Thoracic aorta (tissue), 2 donors: ENCODE data around the gene TXNRD2. TPM values are rescaled to one million over a fixed set of nuclear protein-coding genes. Genes with fewer than 3 reads are reported as not detected.

Experiments used
- ATAC-seq: fragments of 150-250 bp; one replicate; pipeline ENCODE4 v1.8.0; 2017; ENCODE audit warnings: low read depth; ENCODE audit not compliant: insufficient number of reproducible peaks, low FRiP score
- DNase-seq: peaks from one replicate; pipeline ENCODE4 v3.0.0-alpha.2; 2020; ENCODE audit warnings: low spot score
- H3K27ac ChIP-seq, 2 donors: fragments of 200-600 bp; sonication (generic); 1 replicate in 1 of 2; 2 replicates in 1 of 2; pipeline ENCODE4 v1.5.1; 2016; ENCODE audit warnings: mild to moderate bottlenecking in 2 of 2, moderate library complexity in 2 of 2
- H3K27me3 ChIP-seq: fragments of 200-600 bp; sonication (generic); replicated peaks from 2 replicates; pipeline ENCODE4 v1.6.0; 2016; ENCODE audit warnings: mild to moderate bottlenecking; ENCODE audit not compliant: insufficient read depth
- H3K36me3 ChIP-seq: fragments of 200-600 bp; sonication (generic); one replicate; pipeline ENCODE4 v1.5.1; 2016
- H3K4me1 ChIP-seq, 2 donors: fragments of 200-600 bp; sonication (generic); 1 replicate in 1 of 2; 2 replicates in 1 of 2; pipeline versions ENCODE4 v1.5.1 to v1.6.0; 2016; ENCODE audit warnings: low read depth in 2 of 2, mild to moderate bottlenecking in 1 of 2; ENCODE audit not compliant: control insufficient read depth in 1 of 2
- H3K4me3 ChIP-seq: fragments of 200-600 bp; sonication (generic); 2 replicates; pipeline ENCODE4 v1.5.1; 2016; ENCODE audit warnings: mild to moderate bottlenecking
- H3K9me3 ChIP-seq: fragments of 200-600 bp; sonication (generic); 2 replicates; pipeline ENCODE4 v1.5.1; 2016
- total RNA-seq, 2 donors: library from RNA; depleted of rRNA; stranded (reverse); fragments of >200 nt; gene quantifications; one replicate each; pipeline versions ENCODE4 v1.1.0 to v1.2.3, GENCODE V29; 2016
- TF ChIP-seq, protein P1 (sequence below): fragments of 200-600 bp; sonication (generic); IDR thresholded peaks from one replicate; pipeline ENCODE4 v1.5.1; 2019; ENCODE audit warnings: antibody characterized with exemption

TXNRD2 gene
- total RNA-seq, 2 donors from 2014 or later = 27.4 to 37.6 TPM

- TF ChIP-seq, protein P1, sequence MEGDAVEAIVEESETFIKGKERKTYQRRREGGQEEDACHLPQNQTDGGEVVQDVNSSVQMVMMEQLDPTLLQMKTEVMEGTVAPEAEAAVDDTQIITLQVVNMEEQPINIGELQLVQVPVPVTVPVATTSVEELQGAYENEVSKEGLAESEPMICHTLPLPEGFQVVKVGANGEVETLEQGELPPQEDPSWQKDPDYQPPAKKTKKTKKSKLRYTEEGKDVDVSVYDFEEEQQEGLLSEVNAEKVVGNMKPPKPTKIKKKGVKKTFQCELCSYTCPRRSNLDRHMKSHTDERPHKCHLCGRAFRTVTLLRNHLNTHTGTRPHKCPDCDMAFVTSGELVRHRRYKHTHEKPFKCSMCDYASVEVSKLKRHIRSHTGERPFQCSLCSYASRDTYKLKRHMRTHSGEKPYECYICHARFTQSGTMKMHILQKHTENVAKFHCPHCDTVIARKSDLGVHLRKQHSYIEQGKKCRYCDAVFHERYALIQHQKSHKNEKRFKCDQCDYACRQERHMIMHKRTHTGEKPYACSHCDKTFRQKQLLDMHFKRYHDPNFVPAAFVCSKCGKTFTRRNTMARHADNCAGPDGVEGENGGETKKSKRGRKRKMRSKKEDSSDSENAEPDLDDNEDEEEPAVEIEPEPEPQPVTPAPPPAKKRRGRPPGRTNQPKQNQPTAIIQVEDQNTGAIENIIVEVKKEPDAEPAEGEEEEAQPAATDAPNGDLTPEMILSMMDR = no peak
- no peak for DNase-seq
- Histone ChIP-seq H3K4me3 (peak overlapping the region; percentile 64), H3K36me3 (peaks cover 4% of the 10 kb centered on the region), H3K27me3 (no peaks in the 10 kb centered on the region), H3K4me1 (peaks cover 11 to 36% of the 10 kb centered on the region in 2 donors), H3K9me3 (no peaks in the 10 kb centered on the region), H3K27ac (peak overlapping the region; percentile 35 to 63)
- peak; percentile 15 for ATAC-seq
These were observed 16.7 kb upstream of the TXNRD2 start for GRCh38 chr22:19958083-19959042.

GRCh38 chr22:19957445-19957844, 15.8 kb upstream of the TXNRD2 start:
- no peaks in the 10 kb centered on the region for H3K9me3 ChIP-seq
- DNase-seq = no peak

GRCh38 chr22:19955241-19956128, 13.9 kb upstream of the TXNRD2 start:
- H3K27me3 ChIP-seq = no peaks in the 10 kb centered on the region
- H3K4me1 ChIP-seq = peaks cover 15 to 29% of the 10 kb centered on the region in 2 donors
- TF ChIP-seq, protein P1 = no peak
- no peaks in the 10 kb centered on the region for H3K9me3 ChIP-seq
- DNase-seq (no peak), ATAC-seq (no peak)
- H3K36me3 ChIP-seq = no peaks in the 10 kb centered on the region
- peak overlapping the region in 1 of 2 donors; percentile 8 for H3K27ac ChIP-seq
- H3K4me3 ChIP-seq = no peak overlapping the region

More at GRCh38 chr22:19957445-19957844, 15.8 kb upstream of the TXNRD2 start:
- TF ChIP-seq, protein P1 = no peak
- Histone ChIP-seq H3K27ac (no peak overlapping the region), H3K27me3 (no peaks in the 10 kb centered on the region), H3K36me3 (peaks cover 4% of the 10 kb centered on the region), H3K4me3 (no peak overlapping the region), H3K4me1 (peaks cover 15 to 35% of the 10 kb centered on the region in 2 donors)
- ATAC-seq = no peak

- Histone ChIP-seq H3K4me1 (peaks cover 24 to 53% of the 10 kb centered on the region in 2 donors), H3K27ac (peak overlapping the region in 1 of 2 donors; percentile 20), H3K9me3 (no peaks in the 10 kb centered on the region), H3K27me3 (no peaks in the 10 kb centered on the region), H3K4me3 (no peak overlapping the region), H3K36me3 (no peaks in the 10 kb centered on the region)
- no peak for ATAC-seq
- no peak for DNase-seq
- TF ChIP-seq, protein P1 = no peak
These were observed 9.7 kb upstream of the TXNRD2 start for GRCh38 chr22:19951346-19951745.
